HAP-1 (cell line): ENCODE data around the gene SUFU.
A peak's percentile ranks its signal among the peaks of the same experiment; 100 is the strongest.

ENCODE experiments used
- DNase-seq, 2 experiments: peaks; one replicate each; pipeline ENCODE4 v3.0.0-alpha.2; 2016 to 2020; ENCODE audit warnings: low spot score in 2 of 2
- H3K27me3 ChIP-seq: fragments of 250-450 bp; sonication (Bioruptor Pico); 2 replicates; pipeline ENCODE4 v1.5.1; 2020; ENCODE audit warnings: low read depth, mild to moderate bottlenecking, moderate library complexity
- H3K36me3 ChIP-seq: fragments of 250-450 bp; sonication (Bioruptor Pico); replicated peaks from 2 replicates; pipeline ENCODE4 v1.5.1; 2020; ENCODE audit warnings: mild to moderate bottlenecking
- H3K4me1 ChIP-seq: fragments of 250-450 bp; sonication (Bioruptor Pico); 2 replicates; pipeline ENCODE4 v1.5.1; 2020; ENCODE audit warnings: mild to moderate bottlenecking
- H3K4me3 ChIP-seq: fragments of 250-450 bp; sonication (Bioruptor Pico); 2 replicates; pipeline ENCODE4 v1.5.1; 2020; ENCODE audit warnings: mild to moderate bottlenecking, moderate library complexity
- H3K9me3 ChIP-seq: fragments of 250-450 bp; sonication (Bioruptor Pico); 2 replicates; pipeline ENCODE4 v1.5.1; 2020; ENCODE audit warnings: mild to moderate bottlenecking, moderate library complexity
- in situ Hi-C: fragments of 300-500 bp; cut with MboI; formaldehyde crosslinking; loops from 3 replicates; pipeline ENCODE4 v1.14.3; 2020; ENCODE audit warnings: low sequenced_read_pairs, inconsistent platforms, mixed read lengths

SUFU gene

GRCh38 chr10:102610441-102610887, 106.7 kb downstream of the SUFU start:
- H3K36me3 ChIP-seq, result no peaks in the 10 kb centered on the region; the same call in 1 of the 2 replicates
- no peak for DNase-seq
- peaks cover 10% of the 10 kb centered on the region; the same call in 1 of the 2 replicates for H3K4me1 ChIP-seq
- H3K4me3 ChIP-seq, result no peak overlapping the region
- no peaks in the 10 kb centered on the region for H3K9me3 ChIP-seq
- in situ Hi-C loops, result no loop called here
- H3K27me3 ChIP-seq, result no peaks in the 10 kb centered on the region

GRCh38 chr10:102611514-102612087, 107.8 kb downstream of the SUFU start:
- Histone ChIP-seq H3K4me3 (no peak overlapping the region), H3K4me1 (peaks cover 10% of the 10 kb centered on the region; the same call in 1 of the 2 replicates), H3K27me3 (no peaks in the 10 kb centered on the region), H3K36me3 (peaks cover 5% of the 10 kb centered on the region; the same call in 1 of the 2 replicates), H3K9me3 (no peaks in the 10 kb centered on the region)
- in situ Hi-C loops, result no loop called here
- DNase-seq, result no peak

GRCh38 chr10:102612964-102613275, 109.1 kb downstream of the SUFU start:
- Histone ChIP-seq H3K27me3 (no peaks in the 10 kb centered on the region), H3K9me3 (no peaks in the 10 kb centered on the region), H3K36me3 (peaks cover 13% of the 10 kb centered on the region), H3K4me1 (peaks cover 10% of the 10 kb centered on the region; the same call in 1 of the 2 replicates), H3K4me3 (no peak overlapping the region)
- DNase-seq, result no peak
- in situ Hi-C loops, result no loop called here

GRCh38 chr10:102613286-102613685, 109.5 kb downstream of the SUFU start:
- no peak for DNase-seq
- H3K27me3 ChIP-seq, result no peaks in the 10 kb centered on the region
- no peak overlapping the region for H3K4me3 ChIP-seq
- in situ Hi-C loops, result no loop called here
- H3K4me1 ChIP-seq, result peaks cover 10% of the 10 kb centered on the region; the same call in 1 of the 2 replicates
- peaks cover 14% of the 10 kb centered on the region for H3K36me3 ChIP-seq
- no peaks in the 10 kb centered on the region for H3K9me3 ChIP-seq

- in situ Hi-C loops, result no loop called here
- no peak overlapping the region for H3K4me3 ChIP-seq
- no peak for DNase-seq
- peaks cover 14% of the 10 kb centered on the region for H3K36me3 ChIP-seq
- H3K27me3 ChIP-seq, result no peaks in the 10 kb centered on the region
- H3K4me1 ChIP-seq, result peaks cover 6% of the 10 kb centered on the region; the same call in 1 of the 2 replicates
- H3K9me3 ChIP-seq, result no peaks in the 10 kb centered on the region
These were observed 110.0 kb downstream of the SUFU start for GRCh38 chr10:102613785-102614184.

- in situ Hi-C loops, result no loop called here
- H3K9me3 ChIP-seq, result no peaks in the 10 kb centered on the region
- H3K36me3 ChIP-seq, result peaks cover 14% of the 10 kb centered on the region
These were observed 111.1 kb downstream of the SUFU start for GRCh38 chr10:102614888-102615287.

GRCh38 chr10:102615361-102615760, 111.6 kb downstream of the SUFU start:
- in situ Hi-C loops, result no loop called here
- Histone ChIP-seq H3K4me1 (no peaks in the 10 kb centered on the region), H3K4me3 (no peak overlapping the region), H3K9me3 (no peaks in the 10 kb centered on the region), H3K27me3 (no peaks in the 10 kb centered on the region), H3K36me3 (peaks cover 14% of the 10 kb centered on the region)
- DNase-seq, result peak in 1 of 2 experiments; percentile 61

More at GRCh38 chr10:102614888-102615287, 111.1 kb downstream of the SUFU start:
- no peak overlapping the region for H3K4me3 ChIP-seq
- no peak for DNase-seq
- no peaks in the 10 kb centered on the region for H3K4me1 ChIP-seq
- no peaks in the 10 kb centered on the region for H3K27me3 ChIP-seq

- H3K36me3 ChIP-seq, result peaks cover 14% of the 10 kb centered on the region
- H3K27me3 ChIP-seq, result no peaks in the 10 kb centered on the region
- no peaks in the 10 kb centered on the region for H3K9me3 ChIP-seq
- H3K4me3 ChIP-seq, result no peak overlapping the region
- H3K4me1 ChIP-seq, result no peaks in the 10 kb centered on the region
- no peak for DNase-seq
- in situ Hi-C loops, result no loop called here
These were observed 112.4 kb downstream of the SUFU start for GRCh38 chr10:102616066-102616770.

- in situ Hi-C loops, result no loop called here
These were observed 113.3 kb downstream of the SUFU start for GRCh38 chr10:102617041-102617440.

GRCh38 chr10:102617816-102618215, 114.0 kb downstream of the SUFU start:
- in situ Hi-C loops, result no loop called here
- Histone ChIP-seq H3K36me3 (peaks cover 14% of the 10 kb centered on the region), H3K4me1 (no peaks in the 10 kb centered on the region), H3K4me3 (no peak overlapping the region), H3K9me3 (no peaks in the 10 kb centered on the region), H3K27me3 (no peaks in the 10 kb centered on the region)
- no peak for DNase-seq

More at GRCh38 chr10:102617041-102617440, 113.3 kb downstream of the SUFU start:
- Histone ChIP-seq H3K4me3 (no peak overlapping the region), H3K4me1 (no peaks in the 10 kb centered on the region), H3K36me3 (peaks cover 14% of the 10 kb centered on the region), H3K9me3 (no peaks in the 10 kb centered on the region), H3K27me3 (no peaks in the 10 kb centered on the region)
- DNase-seq, result no peak

- peaks cover 14% of the 10 kb centered on the region for H3K36me3 ChIP-seq
- in situ Hi-C loops, result no loop called here
These were observed 115.7 kb downstream of the SUFU start for GRCh38 chr10:102619281-102619981.

GRCh38 chr10:102620138-102620590, 116.4 kb downstream of the SUFU start:
- Histone ChIP-seq H3K27me3 (no peaks in the 10 kb centered on the region), H3K4me3 (no peak overlapping the region), H3K4me1 (no peaks in the 10 kb centered on the region), H3K9me3 (no peaks in the 10 kb centered on the region), H3K36me3 (peaks cover 14% of the 10 kb centered on the region)
- in situ Hi-C loops, result no loop called here
- DNase-seq, result no peak

More at GRCh38 chr10:102619281-102619981, 115.7 kb downstream of the SUFU start:
- no peaks in the 10 kb centered on the region for H3K9me3 ChIP-seq
- no peak for DNase-seq
- H3K27me3 ChIP-seq, result no peaks in the 10 kb centered on the region
- no peak overlapping the region for H3K4me3 ChIP-seq
- no peaks in the 10 kb centered on the region for H3K4me1 ChIP-seq

- H3K36me3 ChIP-seq, result peaks cover 14% of the 10 kb centered on the region
- no peak overlapping the region for H3K4me3 ChIP-seq
- no peak for DNase-seq
- H3K27me3 ChIP-seq, result no peaks in the 10 kb centered on the region
- in situ Hi-C loops, result no loop called here
- H3K9me3 ChIP-seq, result no peaks in the 10 kb centered on the region
- H3K4me1 ChIP-seq, result no peaks in the 10 kb centered on the region
These were observed 117.0 kb downstream of the SUFU start for GRCh38 chr10:102620591-102621442.
